IMR-90 (cell line): Measurements from ENCODE around the gene CKLF. TPM values are rescaled to one million over a fixed set of nuclear protein-coding genes. Genes with fewer than 3 reads are reported as not detected.

Experiments used
- ATAC-seq: fragments of 200-7000 bp; cut with Tn5 transposase; 2 replicates; pipeline ENCODE4 v1.9.1; 2020; ENCODE audit warnings: low read depth, mild to moderate bottlenecking, moderate library complexity
- BruUV-seq: library from RNA; stranded (reverse); fragments of 400-500 nt; replicated peaks from 2 replicates; lab custom pipeline; 2021; lab: Mats Ljungman, UMichigan
- CTCF ChIA-PET: fragments of 300-600 bp; formaldehyde crosslinking; extraction: SDS; loops from one replicate; lab custom pipeline; 2021; ENCODE audit warnings: antibody characterized with exemption; lab: Yijun Ruan, JAX
- POLR2A ChIA-PET: fragments of 300-600 bp; sonication (Branson Sonifier 250); formaldehyde crosslinking; loops from one replicate; lab custom pipeline; 2022; ENCODE audit warnings: antibody characterized with exemption; ENCODE audit not compliant: unreplicated experiment; lab: Charles Lee
- DNase-seq: peaks from one replicate; pipeline ENCODE4 v3.0.0; 2013
- H2AFZ ChIP-seq: replicated peaks from 2 replicates; pipeline ENCODE3; 2013; ENCODE audit warnings: low read length, mild to moderate bottlenecking; ENCODE audit not compliant: poor library complexity
- H2AK5ac ChIP-seq: 2 replicates; pipeline ENCODE4 v1.6.1; 2013; ENCODE audit warnings: low read depth, low read length, inconsistent platforms
- H2AK9ac ChIP-seq: replicated peaks from 2 replicates; pipeline ENCODE3; 2013; ENCODE audit warnings: mild to moderate bottlenecking, low read depth, low read length, moderate library complexity; ENCODE audit not compliant: poor library complexity
- H2BK120ac ChIP-seq: 2 replicates; pipeline ENCODE4 v1.6.1; 2013; ENCODE audit warnings: low read depth, low read length, inconsistent platforms
- H2BK15ac ChIP-seq: 3 replicates; pipeline ENCODE4 v1.6.1; 2013; ENCODE audit warnings: low read depth, low read length, inconsistent platforms
- H2BK20ac ChIP-seq: 2 replicates; pipeline ENCODE4 v1.6.1; 2013; ENCODE audit warnings: low read depth, mild to moderate bottlenecking, inconsistent platforms, low read length, moderate library complexity
- H2BK5ac ChIP-seq: 2 replicates; pipeline ENCODE4 v1.6.1; 2013; ENCODE audit warnings: mild to moderate bottlenecking, low read depth, low read length, inconsistent platforms; ENCODE audit not compliant: poor library complexity, severe bottlenecking
- H3K14ac ChIP-seq: replicated peaks from 2 replicates; pipeline ENCODE4 v1.6.1; 2013; ENCODE audit warnings: low read depth, low read length, inconsistent platforms
- H3K18ac ChIP-seq: 2 replicates; pipeline ENCODE4 v1.6.1; 2013; ENCODE audit warnings: low read depth, low read length, control low read depth
- H3K23ac ChIP-seq: 2 replicates; pipeline ENCODE4 v1.6.1; 2013; ENCODE audit warnings: low read depth, low read length, inconsistent platforms
- H3K27ac ChIP-seq: 2 replicates; pipeline ENCODE4 v1.5.1; 2013; ENCODE audit warnings: mild to moderate bottlenecking, control low read depth, low read length; ENCODE audit not compliant: insufficient read depth
- H3K27me3 ChIP-seq: 2 replicates; pipeline ENCODE4 v1.6.1; 2013; ENCODE audit warnings: low read length; ENCODE audit not compliant: control insufficient read depth, insufficient read depth
- H3K36me3 ChIP-seq: 2 replicates; pipeline ENCODE4 v1.6.1; 2013; ENCODE audit warnings: low read length, mixed read lengths; ENCODE audit not compliant: control insufficient read depth, insufficient read depth
- H3K4ac ChIP-seq: 2 replicates; pipeline ENCODE4 v1.6.1; 2013; ENCODE audit warnings: low read depth, low read length, inconsistent platforms
- H3K4me1 ChIP-seq: 2 replicates; pipeline ENCODE4 v1.6.1; 2013; ENCODE audit warnings: low read length, mixed read lengths; ENCODE audit not compliant: control insufficient read depth, insufficient read depth
- H3K4me2 ChIP-seq: 2 replicates; pipeline ENCODE4 v1.6.1; 2013; ENCODE audit warnings: low read depth, mild to moderate bottlenecking, control low read depth, low read length, moderate library complexity
- H3K4me3 ChIP-seq: 2 replicates; pipeline ENCODE4 v1.5.1; 2013; ENCODE audit warnings: low read depth, mild to moderate bottlenecking, control low read depth, low read length, moderate library complexity; ENCODE audit not compliant: insufficient read depth
- H3K56ac ChIP-seq: 2 replicates; pipeline ENCODE4 v1.6.1; 2013; ENCODE audit warnings: low read length, inconsistent platforms; ENCODE audit not compliant: insufficient read depth; ENCODE audit errors: extremely low read depth
- H3K79me1 ChIP-seq, 2 experiments: 2 replicates each; pipeline ENCODE4 v1.6.1; 2013; ENCODE audit warnings: low read length in 2 of 2, inconsistent platforms in 1 of 2, low read depth in 1 of 2
- H3K9ac ChIP-seq: 2 replicates; pipeline ENCODE4 v1.6.1; 2013; ENCODE audit warnings: low read depth, low read length, control low read depth
- H3K9me1 ChIP-seq: 2 replicates; pipeline ENCODE4 v1.6.1; 2013; ENCODE audit warnings: low read length, inconsistent platforms; ENCODE audit not compliant: insufficient read depth
- H3K9me3 ChIP-seq: 2 replicates; pipeline ENCODE4 v1.6.1; 2013; ENCODE audit warnings: low read length; ENCODE audit not compliant: control insufficient read depth, insufficient read depth
- H4K20me1 ChIP-seq: 2 replicates; pipeline ENCODE4 v1.6.1; 2013; ENCODE audit warnings: low read length, inconsistent platforms; ENCODE audit not compliant: insufficient read depth
- H4K5ac ChIP-seq: 2 replicates; pipeline ENCODE4 v1.6.1; 2013; ENCODE audit warnings: mild to moderate bottlenecking, low read depth, low read length, control low read depth
- H4K8ac ChIP-seq, 2 experiments: 2 replicates each; pipeline ENCODE4 v1.6.1; 2013; ENCODE audit warnings: low read depth in 2 of 2, low read length in 2 of 2, control low read depth in 1 of 2, inconsistent platforms in 1 of 2
- H4K91ac ChIP-seq: 2 replicates; pipeline ENCODE4 v1.6.1; 2013; ENCODE audit warnings: low read depth, low read length, inconsistent platforms; ENCODE audit not compliant: insufficient read depth
- BHLHE40 ChIP-seq: fragments of 150-350 bp; IDR thresholded peaks from 2 replicates; pipeline ENCODE4 v1.6.1; 2016; ENCODE audit warnings: mild to moderate bottlenecking, low read depth, low read length
- CEBPB ChIP-seq: IDR thresholded peaks from 2 replicates; pipeline ENCODE4 v1.6.1; 2012; ENCODE audit warnings: low read depth, low read length, improper control_type of control experiment
- CTCF ChIP-seq: conservative IDR thresholded peaks from 2 replicates; pipeline ENCODE4 v1.5.1; 2012; ENCODE audit warnings: mild to moderate bottlenecking, low read depth, low read length, improper control_type of control experiment
- ELK1 ChIP-seq: fragments of 150-350 bp; IDR thresholded peaks from 2 replicates; pipeline ENCODE4 v1.6.1; 2016; ENCODE audit warnings: low read depth, mild to moderate bottlenecking, low read length, moderate library complexity, borderline replicate concordance
- FOS ChIP-seq: fragments of 150-350 bp; IDR thresholded peaks from 2 replicates; pipeline ENCODE4 v1.6.1; 2016; ENCODE audit warnings: low read depth, low read length
- MAZ ChIP-seq: IDR thresholded peaks from 2 replicates; pipeline ENCODE4 v1.6.1; 2012; ENCODE audit warnings: low read depth, mild to moderate bottlenecking, low read length, improper control_type of control experiment, moderate library complexity, borderline replicate concordance
- MXI1 ChIP-seq: IDR thresholded peaks from 2 replicates; pipeline ENCODE4 v1.6.1; 2012; ENCODE audit warnings: low read depth, mild to moderate bottlenecking, low read length, moderate library complexity, borderline replicate concordance
- NFE2L2 ChIP-seq: fragments of 150-350 bp; IDR thresholded peaks from 2 replicates; pipeline ENCODE4 v1.6.1; 2016; ENCODE audit warnings: low read depth, mild to moderate bottlenecking, low read length
- POLR2A ChIP-seq: IDR thresholded peaks from 2 replicates; pipeline ENCODE4 v1.6.1; 2012; ENCODE audit warnings: mild to moderate bottlenecking, low read depth, low read length
- RAD21 ChIP-seq: IDR thresholded peaks from 2 replicates; pipeline ENCODE4 v1.6.1; 2012; ENCODE audit warnings: low read length, improper control_type of control experiment
- RCOR1 ChIP-seq: IDR thresholded peaks from 2 replicates; pipeline ENCODE4 v1.6.1; 2012; ENCODE audit warnings: mild to moderate bottlenecking, low read length, improper control_type of control experiment; ENCODE audit not compliant: insufficient replicate concordance
- SMC3 ChIP-seq: fragments of 150-350 bp; IDR thresholded peaks from 2 replicates; pipeline ENCODE4 v1.6.1; 2016; ENCODE audit warnings: low read depth, mild to moderate bottlenecking, antibody characterized with exemption, low read length, moderate library complexity
- WGBS, 2 experiments: methylation state at CpG; one replicate each; pipeline versions ENCODE4 v1.1.5 to v1.1.7; 2013; ENCODE audit warnings: missing lambda C conversion rate in 2 of 2; ENCODE audit not compliant: insufficient read length in 1 of 2; ENCODE audit errors: extremely low coverage in 2 of 2; 5-methylcytosine and 5-hydroxymethylcytosine counted together
- dilution Hi-C: fragments of 300-500 bp; cut with HindIII; formaldehyde crosslinking; loops from one replicate; pipeline ENCODE4 v1.14.3; 2018; ENCODE audit warnings: low sequenced_read_pairs; ENCODE audit not compliant: unreplicated experiment
- in situ Hi-C: fragments of 300-500 bp; cut with MboI; formaldehyde crosslinking; loops from 3 replicates; pipeline ENCODE4 v1.14.3; 2019; ENCODE audit warnings: low sequenced_read_pairs, inconsistent platforms, mixed read lengths
- intact Hi-C: fragments of 100-400 bp; cut with micrococcal nuclease; formaldehyde crosslinking; loops from 2 replicates; pipeline ENCODE4 v1.10.0; 2022
- polyA plus RNA-seq, 3 experiments: library from polyadenylated mRNA; depleted of rRNA; stranded (reverse); fragments of >200 nt; gene quantifications; 2 replicates each; pipeline ENCODE4 v1.2.3, GENCODE V29; 2012; ENCODE audit warnings: low replicate concordance in 1 of 3
- total RNA-seq: library from RNA; depleted of rRNA; stranded (reverse); fragments of >200 nt; gene quantifications from 2 replicates; pipeline ENCODE4 v1.2.3, GENCODE V29; 2012
- TF ChIP-seq, protein P1 (sequence below): fragments of 150-350 bp; IDR thresholded peaks from 2 replicates; pipeline ENCODE4 v1.6.1; 2017; ENCODE audit warnings: mild to moderate bottlenecking, antibody characterized with exemption, low read length, low read depth

The CKLF gene
- total and polyA plus RNA-seq, 2 of the 4 experiments (the other 2 are of a cell fraction), result 60.8 to 92.2 TPM

GRCh38 chr16:66542396-66542795 lies 10.0 kb upstream of the CKLF start:
- Histone ChIP-seq H4K8ac (no peak overlapping the region), H3K4me1 (no peaks in the 10 kb centered on the region), H3K9ac (no peak overlapping the region), H4K91ac (no peak overlapping the region), H3K18ac (no peak overlapping the region), H3K23ac (no peak overlapping the region), H3K4me3 (no peak overlapping the region), H2AK9ac (no peak overlapping the region), H3K79me1 (no peaks in the 10 kb centered on the region), H3K56ac (no peak overlapping the region), H3K36me3 (peaks cover 11% of the 10 kb centered on the region), H2BK5ac (no peak overlapping the region), H3K27me3 (no peaks in the 10 kb centered on the region), H2AK5ac (no peak overlapping the region), H2BK20ac (no peak overlapping the region), H2AFZ (no peak overlapping the region), H3K9me1 (peaks cover 3% of the 10 kb centered on the region; the same call in 1 of the 2 replicates), H3K14ac (no peak overlapping the region), H3K9me3 (no peaks in the 10 kb centered on the region), H3K27ac (no peak overlapping the region), H3K4ac (no peak overlapping the region), H2BK15ac (no peak overlapping the region), H2BK120ac (no peak overlapping the region), H4K20me1 (no peaks in the 10 kb centered on the region), H3K4me2 (no peak overlapping the region), H4K5ac (no peak overlapping the region)
- no CpG with 5 or more reads among the region's 3 CpGs for WGBS, 2 experiments
- POLR2A ChIA-PET, result no interaction called here
- in situ Hi-C loops (no loop called here), intact Hi-C loops (no loop called here), dilution Hi-C loops (no loop called here)
- CTCF ChIA-PET, result no interaction called here
- ATAC-seq, result no peak
- TF ChIP-seq ELK1, result no peak
- TF ChIP-seq CEBPB, result no peak
- TF ChIP-seq FOS, result no peak
- no peak for TF ChIP-seq POLR2A
- TF ChIP-seq RCOR1, result no peak
- TF ChIP-seq MAZ, result no peak
- no peak for TF ChIP-seq BHLHE40
- no peak for TF ChIP-seq RAD21
- no peak for TF ChIP-seq CTCF
- no peak for TF ChIP-seq NFE2L2
- no peak for TF ChIP-seq MXI1
- TF ChIP-seq, protein P1, sequence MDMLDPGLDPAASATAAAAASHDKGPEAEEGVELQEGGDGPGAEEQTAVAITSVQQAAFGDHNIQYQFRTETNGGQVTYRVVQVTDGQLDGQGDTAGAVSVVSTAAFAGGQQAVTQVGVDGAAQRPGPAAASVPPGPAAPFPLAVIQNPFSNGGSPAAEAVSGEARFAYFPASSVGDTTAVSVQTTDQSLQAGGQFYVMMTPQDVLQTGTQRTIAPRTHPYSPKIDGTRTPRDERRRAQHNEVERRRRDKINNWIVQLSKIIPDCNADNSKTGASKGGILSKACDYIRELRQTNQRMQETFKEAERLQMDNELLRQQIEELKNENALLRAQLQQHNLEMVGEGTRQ, result no peak
- TF ChIP-seq SMC3, result no peak
- DNase-seq, result no peak
- no TSS peak for BruUV-seq
